Measurements from ENCODE around the gene SENP3.

DNA sequence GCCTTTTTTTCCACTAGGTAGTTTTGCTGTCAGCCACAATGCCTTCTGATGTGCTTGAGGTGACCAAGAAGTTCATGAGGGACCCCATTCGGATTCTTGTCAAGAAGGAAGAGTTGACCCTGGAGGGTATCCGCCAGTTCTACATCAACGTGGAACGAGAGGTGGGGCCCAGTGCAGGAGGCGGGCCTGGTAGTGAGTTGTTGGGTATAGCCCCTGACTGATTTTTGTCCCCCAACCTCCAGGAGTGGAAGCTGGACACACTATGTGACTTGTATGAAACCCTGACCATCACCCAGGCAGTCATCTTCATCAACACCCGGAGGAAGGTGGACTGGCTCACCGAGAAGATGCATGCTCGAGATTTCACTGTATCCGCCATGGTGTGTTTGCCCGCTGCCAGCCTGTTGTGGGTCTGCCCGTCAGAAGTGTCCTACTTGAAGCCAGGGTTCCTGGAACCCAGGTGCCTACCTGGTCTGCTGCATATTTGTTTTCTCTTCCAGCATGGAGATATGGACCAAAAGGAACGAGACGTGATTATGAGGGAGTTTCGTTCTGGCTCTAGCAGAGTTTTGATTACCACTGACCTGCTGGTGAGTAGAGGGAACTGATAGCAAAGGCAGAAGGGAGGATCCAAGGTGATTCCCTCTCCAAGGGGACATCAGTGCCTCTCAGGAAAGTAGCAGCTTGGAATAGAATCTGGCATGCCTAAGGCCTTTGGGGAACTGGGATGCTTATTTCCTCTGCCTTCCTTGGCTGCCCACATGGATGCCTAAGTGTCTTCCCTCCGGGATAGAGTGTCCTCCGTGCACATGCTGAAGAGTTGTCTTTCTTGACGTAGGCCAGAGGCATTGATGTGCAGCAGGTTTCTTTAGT lies 15.8 kb downstream of the SENP3 start:
- TF ChIP-seq, protein P1, sequence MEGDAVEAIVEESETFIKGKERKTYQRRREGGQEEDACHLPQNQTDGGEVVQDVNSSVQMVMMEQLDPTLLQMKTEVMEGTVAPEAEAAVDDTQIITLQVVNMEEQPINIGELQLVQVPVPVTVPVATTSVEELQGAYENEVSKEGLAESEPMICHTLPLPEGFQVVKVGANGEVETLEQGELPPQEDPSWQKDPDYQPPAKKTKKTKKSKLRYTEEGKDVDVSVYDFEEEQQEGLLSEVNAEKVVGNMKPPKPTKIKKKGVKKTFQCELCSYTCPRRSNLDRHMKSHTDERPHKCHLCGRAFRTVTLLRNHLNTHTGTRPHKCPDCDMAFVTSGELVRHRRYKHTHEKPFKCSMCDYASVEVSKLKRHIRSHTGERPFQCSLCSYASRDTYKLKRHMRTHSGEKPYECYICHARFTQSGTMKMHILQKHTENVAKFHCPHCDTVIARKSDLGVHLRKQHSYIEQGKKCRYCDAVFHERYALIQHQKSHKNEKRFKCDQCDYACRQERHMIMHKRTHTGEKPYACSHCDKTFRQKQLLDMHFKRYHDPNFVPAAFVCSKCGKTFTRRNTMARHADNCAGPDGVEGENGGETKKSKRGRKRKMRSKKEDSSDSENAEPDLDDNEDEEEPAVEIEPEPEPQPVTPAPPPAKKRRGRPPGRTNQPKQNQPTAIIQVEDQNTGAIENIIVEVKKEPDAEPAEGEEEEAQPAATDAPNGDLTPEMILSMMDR (IDR thresholded peaks at IDR 0.05), result no peak
- no peak for TF ChIP-seq POLR2A (IDR thresholded peaks at IDR 0.05)
